GM23338 (cell line): ENCODE results near the gene PAGR1. TPM values are rescaled to one million over a fixed set of nuclear protein-coding genes. Genes with fewer than 3 reads are reported as not detected.

Experiments used
- ATAC-seq: fragments of 200-7000 bp; cut with Tn5 transposase; 3 replicates; pipeline ENCODE4 v1.9.1; 2020
- DNase-seq: peaks from one replicate; pipeline ENCODE4 v3.0.0-alpha.2; 2015; ENCODE audit warnings: low spot score
- H2AFZ ChIP-seq: fragments of 200-600 bp; sonication (generic); 2 replicates; pipeline ENCODE4 v1.8.0; 2016; ENCODE audit warnings: antibody characterized with exemption, mild to moderate bottlenecking, moderate library complexity
- H3F3A ChIP-seq: fragments of 200-600 bp; sonication (generic); replicated peaks from 2 replicates; pipeline ENCODE4 v1.8.0; 2017; ENCODE audit warnings: antibody characterized with exemption, mixed run types, low read depth
- H3K27ac ChIP-seq: fragments of 200-600 bp; sonication (generic); 2 replicates; pipeline ENCODE4 v1.6.1; 2016; ENCODE audit warnings: low read depth
- H3K27me3 ChIP-seq: fragments of 200-600 bp; sonication (generic); 2 replicates; pipeline ENCODE4 v1.8.0; 2016; ENCODE audit warnings: mild to moderate bottlenecking, mixed run types, moderate library complexity; ENCODE audit not compliant: insufficient read depth
- H3K36me3 ChIP-seq: fragments of 200-600 bp; sonication (generic); 2 replicates; pipeline ENCODE4 v1.8.0; 2016; ENCODE audit warnings: mild to moderate bottlenecking; ENCODE audit not compliant: insufficient read depth
- H3K4me1 ChIP-seq: fragments of 200-600 bp; sonication (generic); 2 replicates; pipeline ENCODE4 v1.8.0; 2016; ENCODE audit warnings: mild to moderate bottlenecking, moderate library complexity; ENCODE audit not compliant: insufficient read depth
- H3K4me2 ChIP-seq: fragments of 200-600 bp; sonication (generic); 2 replicates; pipeline ENCODE4 v1.7.1; 2017; ENCODE audit warnings: mixed run types
- H3K4me3 ChIP-seq: fragments of 200-600 bp; sonication (generic); 2 replicates; pipeline ENCODE4 v1.6.1; 2016; ENCODE audit warnings: mixed run types
- H3K79me2 ChIP-seq: fragments of 200-600 bp; sonication (generic); replicated peaks from 2 replicates; pipeline ENCODE4 v1.8.0; 2017; ENCODE audit warnings: mild to moderate bottlenecking; ENCODE audit not compliant: insufficient read depth
- H3K9me2 ChIP-seq: fragments of 200-600 bp; sonication (generic); 2 replicates; pipeline ENCODE4 v1.8.0; 2017; ENCODE audit not compliant: insufficient read depth
- H4K20me1 ChIP-seq: fragments of 200-600 bp; sonication (generic); replicated peaks from 2 replicates; pipeline ENCODE4 v1.8.0; 2017; ENCODE audit warnings: mild to moderate bottlenecking; ENCODE audit not compliant: insufficient read depth
- H3K27ac Mint-ChIP-seq: 2 replicates; pipeline ENCODE4 v1.8.0; 2020; ENCODE audit warnings: inconsistent platforms, mild to moderate bottlenecking, moderate library complexity, mixed read lengths
- H3K27me3 Mint-ChIP-seq: 3 replicates; pipeline ENCODE4 v1.8.0; 2022; ENCODE audit warnings: low read depth, mild to moderate bottlenecking, moderate library complexity, mixed read lengths, inconsistent platforms; ENCODE audit not compliant: insufficient read depth, poor library complexity
- H3K36me3 Mint-ChIP-seq: 3 replicates; pipeline ENCODE4 v1.8.0; 2021; ENCODE audit warnings: low read depth, mild to moderate bottlenecking, inconsistent platforms, moderate library complexity, mixed read lengths
- H3K4me1 Mint-ChIP-seq: 3 replicates; pipeline ENCODE4 v1.8.0; 2020; ENCODE audit warnings: mild to moderate bottlenecking, inconsistent platforms, mixed read lengths
- H3K4me3 Mint-ChIP-seq: 3 replicates; pipeline ENCODE4 v1.8.0; 2021; ENCODE audit warnings: moderate library complexity, mild to moderate bottlenecking, inconsistent platforms, mixed read lengths
- H3K9me3 Mint-ChIP-seq: 3 replicates; pipeline ENCODE4 v1.8.0; 2020; ENCODE audit warnings: moderate library complexity, mild to moderate bottlenecking, inconsistent platforms, mixed read lengths
- CREB1 ChIP-seq: fragments of 250-450 bp; sonication (Bioruptor Pico); IDR thresholded peaks from 2 replicates; pipeline ENCODE4 v1.5.0; 2020; ENCODE audit warnings: low read depth, mild to moderate bottlenecking, moderate library complexity
- EZH2 ChIP-seq: fragments of 200-600 bp; sonication (generic); IDR thresholded peaks from one replicate; pipeline ENCODE4 v1.8.0; 2017; ENCODE audit warnings: antibody characterized with exemption, mild to moderate bottlenecking, low read depth; ENCODE audit not compliant: unreplicated experiment
- EZH2phosphoT487 ChIP-seq: fragments of 200-600 bp; sonication (generic); IDR thresholded peaks from one replicate; pipeline ENCODE4 v1.8.1; 2018; ENCODE audit warnings: antibody characterized with exemption; ENCODE audit not compliant: unreplicated experiment
- JUNB ChIP-seq: IDR thresholded peaks from one replicate; pipeline ENCODE4 v1.6.1; 2016; ENCODE audit warnings: antibody characterized with exemption; ENCODE audit not compliant: unreplicated experiment
- NANOG ChIP-seq: IDR thresholded peaks from 2 replicates; pipeline ENCODE4 v1.6.1; 2016; ENCODE audit warnings: antibody characterized with exemption, borderline replicate concordance
- POLR2AphosphoS5 ChIP-seq: IDR thresholded peaks from 2 replicates; pipeline ENCODE4 v1.6.1; 2016; ENCODE audit warnings: antibody characterized with exemption, low read depth
- STAT1 ChIP-seq: IDR thresholded peaks from one replicate; pipeline ENCODE4 v1.6.1; 2016; ENCODE audit warnings: antibody characterized with exemption; ENCODE audit not compliant: unreplicated experiment
- ZNF114 ChIP-seq: fragments of 250-450 bp; sonication (Bioruptor Pico); IDR thresholded peaks from 2 replicates; pipeline ENCODE4 v1.5.0; 2020; ENCODE audit warnings: mild to moderate bottlenecking, moderate library complexity
- ZNF331 ChIP-seq: fragments of 250-450 bp; sonication (Bioruptor Pico); IDR thresholded peaks from 2 replicates; pipeline ENCODE4 v1.5.0; 2020; ENCODE audit warnings: low read depth, mild to moderate bottlenecking, moderate library complexity
- polyA plus RNA-seq: library from polyadenylated mRNA; unstranded; fragments of >200 nt; fragmentation: Nextera tagmentation; extraction: Ambion mirVana; gene quantifications from 2 replicates; pipeline ENCODE4 v1.2.1, GENCODE V29; 2016
- total RNA-seq: library from RNA; depleted of rRNA; stranded (reverse); fragments of >200 nt; shearing (Covaris generic); gene quantifications from 2 replicates; pipeline ENCODE4 v1.2.3, GENCODE V29; 2014
- TF ChIP-seq, protein P1 (sequence below): IDR thresholded peaks from one replicate; pipeline ENCODE4 v1.6.1; 2018; ENCODE audit warnings: antibody characterized with exemption; ENCODE audit not compliant: unreplicated experiment
- TF ChIP-seq, protein P2 (sequence below), 2 experiments: fragments of 200-600 bp in 1 of 2; sonication (generic) in 1 of 2; conservative IDR thresholded peaks; 2 replicates each; pipeline versions ENCODE4 v1.5.1 to v1.6.1; 2016 to 2017; ENCODE audit warnings: antibody characterized with exemption in 2 of 2, low read depth in 2 of 2, mild to moderate bottlenecking in 2 of 2, moderate library complexity in 1 of 2
- TF ChIP-seq, protein P3 (sequence below): fragments of 250-450 bp; sonication (Bioruptor Pico); IDR thresholded peaks from 2 replicates; pipeline ENCODE4 v1.5.0; 2020; ENCODE audit warnings: mild to moderate bottlenecking, moderate library complexity
- TF ChIP-seq, protein P4 (sequence below): IDR thresholded peaks from 2 replicates; pipeline ENCODE4 v1.6.1; 2016; ENCODE audit warnings: antibody characterized with exemption

PAGR1 gene
- total and polyA plus RNA-seq, 2 experiments from 2014 or later: 67.6 to 78.7 TPM

DNA sequence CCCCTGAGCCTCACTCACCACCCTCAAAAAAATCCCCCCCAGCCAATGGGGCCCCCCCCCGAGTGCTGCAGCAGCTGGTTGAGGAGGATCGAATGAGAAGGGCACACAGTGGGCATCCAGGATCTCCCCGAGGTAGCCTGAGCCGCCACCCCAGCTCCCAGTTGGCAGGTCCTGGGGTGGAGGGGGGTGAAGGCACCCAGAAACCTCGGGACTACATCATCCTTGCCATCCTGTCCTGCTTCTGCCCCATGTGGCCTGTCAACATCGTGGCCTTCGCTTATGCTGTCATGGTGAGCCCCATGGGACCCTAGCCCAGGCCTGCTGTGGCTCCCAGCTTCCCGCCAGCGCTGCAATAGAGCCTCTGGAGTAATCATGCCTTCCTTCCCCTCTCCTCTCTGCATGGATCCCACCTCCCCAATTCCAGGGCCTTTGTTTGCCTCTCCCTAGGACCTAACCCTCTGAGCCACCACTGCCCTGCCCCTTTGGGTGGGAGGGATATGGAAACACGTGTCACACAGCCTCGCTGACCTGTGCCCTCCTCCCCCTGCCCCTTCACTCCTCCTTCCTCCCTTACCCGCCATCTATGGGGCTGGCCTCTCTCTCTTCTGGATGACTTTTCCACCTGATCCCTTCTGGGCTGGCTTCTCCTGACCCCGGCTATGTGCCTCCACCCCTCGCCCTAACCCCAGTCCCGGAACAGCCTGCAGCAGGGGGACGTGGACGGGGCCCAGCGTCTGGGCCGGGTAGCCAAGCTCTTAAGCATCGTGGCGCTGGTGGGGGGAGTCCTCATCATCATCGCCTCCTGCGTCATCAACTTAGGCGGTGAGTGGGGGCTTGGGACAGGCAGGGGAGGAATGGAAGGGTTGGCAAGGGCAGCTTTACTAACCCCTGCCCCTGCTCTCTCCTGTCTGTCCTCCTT lies 2.0 kb upstream of the PAGR1 start:
- Histone ChIP-seq H3K36me3 (peaks cover 11% of the 10 kb centered on the region), H3K4me1 (peaks cover 66% of the 10 kb centered on the region), H3K4me2 (peak overlapping the region; percentile 98), H3K4me3 (peak overlapping the region; percentile 100), H3K27me3 (no peaks in the 10 kb centered on the region), H4K20me1 (peaks cover 6% of the 10 kb centered on the region; the same call in 1 of the 2 replicates), H3K79me2 (peaks cover 26% of the 10 kb centered on the region), H3F3A (peaks cover 38% of the 10 kb centered on the region), H3K9me2 (no peaks in the 10 kb centered on the region), H2AFZ (no peak overlapping the region), H3K27ac (no peak overlapping the region)
- Mint-ChIP-seq H3K4me1 (peaks cover 56% of the 10 kb centered on the region), H3K27me3 (peaks cover 37% of the 10 kb centered on the region), H3K27ac (peak overlapping the region; percentile 70), H3K9me3 (peaks cover 4% of the 10 kb centered on the region; the same call in 2 of the 3 replicates), H3K4me3 (peak overlapping the region; percentile 96), H3K36me3 (peaks cover 34% of the 10 kb centered on the region)
- no peak for ATAC-seq
- TF ChIP-seq EZH2 (no peak), CREB1 (CRISPR knock-in tag) (no peak), POLR2AphosphoS5 (no peak), STAT1 (no peak), ZNF331 (no peak), EZH2phosphoT487 (no peak), NANOG (no peak), ZNF114 (CRISPR knock-in tag) (no peak), JUNB (no peak)
- TF ChIP-seq, protein P1, sequence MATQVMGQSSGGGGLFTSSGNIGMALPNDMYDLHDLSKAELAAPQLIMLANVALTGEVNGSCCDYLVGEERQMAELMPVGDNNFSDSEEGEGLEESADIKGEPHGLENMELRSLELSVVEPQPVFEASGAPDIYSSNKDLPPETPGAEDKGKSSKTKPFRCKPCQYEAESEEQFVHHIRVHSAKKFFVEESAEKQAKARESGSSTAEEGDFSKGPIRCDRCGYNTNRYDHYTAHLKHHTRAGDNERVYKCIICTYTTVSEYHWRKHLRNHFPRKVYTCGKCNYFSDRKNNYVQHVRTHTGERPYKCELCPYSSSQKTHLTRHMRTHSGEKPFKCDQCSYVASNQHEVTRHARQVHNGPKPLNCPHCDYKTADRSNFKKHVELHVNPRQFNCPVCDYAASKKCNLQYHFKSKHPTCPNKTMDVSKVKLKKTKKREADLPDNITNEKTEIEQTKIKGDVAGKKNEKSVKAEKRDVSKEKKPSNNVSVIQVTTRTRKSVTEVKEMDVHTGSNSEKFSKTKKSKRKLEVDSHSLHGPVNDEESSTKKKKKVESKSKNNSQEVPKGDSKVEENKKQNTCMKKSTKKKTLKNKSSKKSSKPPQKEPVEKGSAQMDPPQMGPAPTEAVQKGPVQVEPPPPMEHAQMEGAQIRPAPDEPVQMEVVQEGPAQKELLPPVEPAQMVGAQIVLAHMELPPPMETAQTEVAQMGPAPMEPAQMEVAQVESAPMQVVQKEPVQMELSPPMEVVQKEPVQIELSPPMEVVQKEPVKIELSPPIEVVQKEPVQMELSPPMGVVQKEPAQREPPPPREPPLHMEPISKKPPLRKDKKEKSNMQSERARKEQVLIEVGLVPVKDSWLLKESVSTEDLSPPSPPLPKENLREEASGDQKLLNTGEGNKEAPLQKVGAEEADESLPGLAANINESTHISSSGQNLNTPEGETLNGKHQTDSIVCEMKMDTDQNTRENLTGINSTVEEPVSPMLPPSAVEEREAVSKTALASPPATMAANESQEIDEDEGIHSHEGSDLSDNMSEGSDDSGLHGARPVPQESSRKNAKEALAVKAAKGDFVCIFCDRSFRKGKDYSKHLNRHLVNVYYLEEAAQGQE: no peak
- TF ChIP-seq, protein P2, sequence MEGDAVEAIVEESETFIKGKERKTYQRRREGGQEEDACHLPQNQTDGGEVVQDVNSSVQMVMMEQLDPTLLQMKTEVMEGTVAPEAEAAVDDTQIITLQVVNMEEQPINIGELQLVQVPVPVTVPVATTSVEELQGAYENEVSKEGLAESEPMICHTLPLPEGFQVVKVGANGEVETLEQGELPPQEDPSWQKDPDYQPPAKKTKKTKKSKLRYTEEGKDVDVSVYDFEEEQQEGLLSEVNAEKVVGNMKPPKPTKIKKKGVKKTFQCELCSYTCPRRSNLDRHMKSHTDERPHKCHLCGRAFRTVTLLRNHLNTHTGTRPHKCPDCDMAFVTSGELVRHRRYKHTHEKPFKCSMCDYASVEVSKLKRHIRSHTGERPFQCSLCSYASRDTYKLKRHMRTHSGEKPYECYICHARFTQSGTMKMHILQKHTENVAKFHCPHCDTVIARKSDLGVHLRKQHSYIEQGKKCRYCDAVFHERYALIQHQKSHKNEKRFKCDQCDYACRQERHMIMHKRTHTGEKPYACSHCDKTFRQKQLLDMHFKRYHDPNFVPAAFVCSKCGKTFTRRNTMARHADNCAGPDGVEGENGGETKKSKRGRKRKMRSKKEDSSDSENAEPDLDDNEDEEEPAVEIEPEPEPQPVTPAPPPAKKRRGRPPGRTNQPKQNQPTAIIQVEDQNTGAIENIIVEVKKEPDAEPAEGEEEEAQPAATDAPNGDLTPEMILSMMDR (conservative IDR thresholded peaks at IDR 0.05; ENCODE audit: low read depth in 2 of 2): no peak
- TF ChIP-seq, protein P3, sequence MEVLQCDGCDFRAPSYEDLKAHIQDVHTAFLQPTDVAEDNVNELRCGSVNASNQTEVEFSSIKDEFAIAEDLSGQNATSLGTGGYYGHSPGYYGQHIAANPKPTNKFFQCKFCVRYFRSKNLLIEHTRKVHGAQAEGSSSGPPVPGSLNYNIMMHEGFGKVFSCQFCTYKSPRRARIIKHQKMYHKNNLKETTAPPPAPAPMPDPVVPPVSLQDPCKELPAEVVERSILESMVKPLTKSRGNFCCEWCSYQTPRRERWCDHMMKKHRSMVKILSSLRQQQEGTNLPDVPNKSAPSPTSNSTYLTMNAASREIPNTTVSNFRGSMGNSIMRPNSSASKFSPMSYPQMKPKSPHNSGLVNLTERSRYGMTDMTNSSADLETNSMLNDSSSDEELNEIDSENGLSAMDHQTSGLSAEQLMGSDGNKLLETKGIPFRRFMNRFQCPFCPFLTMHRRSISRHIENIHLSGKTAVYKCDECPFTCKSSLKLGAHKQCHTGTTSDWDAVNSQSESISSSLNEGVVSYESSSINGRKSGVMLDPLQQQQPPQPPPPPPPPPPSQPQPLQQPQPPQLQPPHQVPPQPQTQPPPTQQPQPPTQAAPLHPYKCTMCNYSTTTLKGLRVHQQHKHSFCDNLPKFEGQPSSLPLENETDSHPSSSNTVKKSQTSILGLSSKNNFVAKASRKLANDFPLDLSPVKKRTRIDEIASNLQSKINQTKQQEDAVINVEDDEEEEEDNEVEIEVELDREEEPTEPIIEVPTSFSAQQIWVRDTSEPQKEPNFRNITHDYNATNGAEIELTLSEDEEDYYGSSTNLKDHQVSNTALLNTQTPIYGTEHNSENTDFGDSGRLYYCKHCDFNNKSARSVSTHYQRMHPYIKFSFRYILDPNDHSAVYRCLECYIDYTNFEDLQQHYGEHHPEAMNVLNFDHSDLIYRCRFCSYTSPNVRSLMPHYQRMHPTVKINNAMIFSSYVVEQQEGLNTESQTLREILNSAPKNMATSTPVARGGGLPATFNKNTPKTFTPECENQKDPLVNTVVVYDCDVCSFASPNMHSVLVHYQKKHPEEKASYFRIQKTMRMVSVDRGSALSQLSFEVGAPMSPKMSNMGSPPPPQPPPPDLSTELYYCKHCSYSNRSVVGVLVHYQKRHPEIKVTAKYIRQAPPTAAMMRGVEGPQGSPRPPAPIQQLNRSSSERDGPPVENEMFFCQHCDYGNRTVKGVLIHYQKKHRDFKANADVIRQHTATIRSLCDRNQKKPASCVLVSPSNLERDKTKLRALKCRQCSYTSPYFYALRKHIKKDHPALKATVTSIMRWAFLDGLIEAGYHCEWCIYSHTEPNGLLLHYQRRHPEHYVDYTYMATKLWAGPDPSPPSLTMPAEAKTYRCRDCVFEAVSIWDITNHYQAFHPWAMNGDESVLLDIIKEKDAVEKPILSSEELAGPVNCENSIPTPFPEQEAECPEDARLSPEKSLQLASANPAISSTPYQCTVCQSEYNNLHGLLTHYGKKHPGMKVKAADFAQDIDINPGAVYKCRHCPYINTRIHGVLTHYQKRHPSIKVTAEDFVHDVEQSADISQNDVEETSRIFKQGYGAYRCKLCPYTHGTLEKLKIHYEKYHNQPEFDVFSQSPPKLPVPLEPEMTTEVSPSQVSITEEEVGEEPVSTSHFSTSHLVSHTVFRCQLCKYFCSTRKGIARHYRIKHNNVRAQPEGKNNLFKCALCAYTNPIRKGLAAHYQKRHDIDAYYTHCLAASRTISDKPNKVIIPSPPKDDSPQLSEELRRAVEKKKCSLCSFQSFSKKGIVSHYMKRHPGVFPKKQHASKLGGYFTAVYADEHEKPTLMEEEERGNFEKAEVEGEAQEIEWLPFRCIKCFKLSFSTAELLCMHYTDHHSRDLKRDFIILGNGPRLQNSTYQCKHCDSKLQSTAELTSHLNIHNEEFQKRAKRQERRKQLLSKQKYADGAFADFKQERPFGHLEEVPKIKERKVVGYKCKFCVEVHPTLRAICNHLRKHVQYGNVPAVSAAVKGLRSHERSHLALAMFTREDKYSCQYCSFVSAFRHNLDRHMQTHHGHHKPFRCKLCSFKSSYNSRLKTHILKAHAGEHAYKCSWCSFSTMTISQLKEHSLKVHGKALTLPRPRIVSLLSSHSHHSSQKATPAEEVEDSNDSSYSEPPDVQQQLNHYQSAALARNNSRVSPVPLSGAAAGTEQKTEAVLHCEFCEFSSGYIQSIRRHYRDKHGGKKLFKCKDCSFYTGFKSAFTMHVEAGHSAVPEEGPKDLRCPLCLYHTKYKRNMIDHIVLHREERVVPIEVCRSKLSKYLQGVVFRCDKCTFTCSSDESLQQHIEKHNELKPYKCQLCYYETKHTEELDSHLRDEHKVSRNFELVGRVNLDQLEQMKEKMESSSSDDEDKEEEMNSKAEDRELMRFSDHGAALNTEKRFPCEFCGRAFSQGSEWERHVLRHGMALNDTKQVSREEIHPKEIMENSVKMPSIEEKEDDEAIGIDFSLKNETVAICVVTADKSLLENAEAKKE (CRISPR knock-in tag): no peak
- TF ChIP-seq, protein P4, sequence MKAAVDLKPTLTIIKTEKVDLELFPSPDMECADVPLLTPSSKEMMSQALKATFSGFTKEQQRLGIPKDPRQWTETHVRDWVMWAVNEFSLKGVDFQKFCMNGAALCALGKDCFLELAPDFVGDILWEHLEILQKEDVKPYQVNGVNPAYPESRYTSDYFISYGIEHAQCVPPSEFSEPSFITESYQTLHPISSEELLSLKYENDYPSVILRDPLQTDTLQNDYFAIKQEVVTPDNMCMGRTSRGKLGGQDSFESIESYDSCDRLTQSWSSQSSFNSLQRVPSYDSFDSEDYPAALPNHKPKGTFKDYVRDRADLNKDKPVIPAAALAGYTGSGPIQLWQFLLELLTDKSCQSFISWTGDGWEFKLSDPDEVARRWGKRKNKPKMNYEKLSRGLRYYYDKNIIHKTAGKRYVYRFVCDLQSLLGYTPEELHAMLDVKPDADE: no peak
- DNase-seq: no peak
